Stimulated activated naive CD4-positive, alpha-beta T cell treated with Interleukin-2 at 50 U/mL for 16 hours (primary cell): ENCODE data around the gene SPDEF.

Experiments used
- DNase-seq: peaks from one replicate; lab custom pipeline; 2025; lab: John Stamatoyannopoulos, UW

SPDEF gene

GRCh38 chr6:34544776-34545471, 11.2 kb downstream of the SPDEF start:
- DNase-seq, result no peak

GRCh38 chr6:34544052-34544604, 12.0 kb downstream of the SPDEF start:
- DNase-seq, result no peak

GRCh38 chr6:34543421-34543820, 12.7 kb downstream of the SPDEF start:
- DNase-seq, result no peak

- DNase-seq, result no peak
Measured at GRCh38 chr6:34540841-34541240, 15.3 kb downstream of the SPDEF start.

GRCh38 chr6:34540222-34540621, 15.9 kb downstream of the SPDEF start:
- DNase-seq, result no peak

GRCh38 chr6:34539181-34539580, 16.9 kb downstream of the SPDEF start:
- no peak for DNase-seq

GRCh38 chr6:34538581-34538980, 17.5 kb downstream of the SPDEF start:
- no peak for DNase-seq

GRCh38 chr6:34537922-34538550, 18.1 kb downstream of the SPDEF start:
- DNase-seq, result no peak

- no peak for DNase-seq
Measured at GRCh38 chr6:34536959-34537848, 18.9 kb downstream of the SPDEF start.

GRCh38 chr6:34536251-34536958, 19.7 kb downstream of the SPDEF start:
- no peak for DNase-seq

GRCh38 chr6:34535646-34536045, 20.5 kb downstream of the SPDEF start:
- no peak for DNase-seq

- DNase-seq, result no peak
Measured at GRCh38 chr6:34535199-34535598, 20.9 kb downstream of the SPDEF start.

GRCh38 chr6:34534656-34535055, 21.5 kb downstream of the SPDEF start:
- DNase-seq, result no peak

GRCh38 chr6:34534146-34534545, 22.0 kb downstream of the SPDEF start:
- DNase-seq, result no peak

GRCh38 chr6:34532230-34532629, 23.9 kb downstream of the SPDEF start:
- no peak for DNase-seq

GRCh38 chr6:34531580-34532201, 24.4 kb downstream of the SPDEF start:
- no peak for DNase-seq

GRCh38 chr6:34530753-34531365, 25.3 kb downstream of the SPDEF start:
- no peak for DNase-seq

- DNase-seq, result no peak
Measured at GRCh38 chr6:34529665-34530327, 26.3 kb downstream of the SPDEF start.

- DNase-seq, result no peak
Measured at GRCh38 chr6:34528996-34529664, 27.0 kb downstream of the SPDEF start.
